GM18909 (cell line): ENCODE data around the gene F13A1.
"Not testable (repeated sequence)": the region's sequence is repeated elsewhere in the genome, so short reads cannot be mapped to it uniquely, and the experiment has no call there.

Source experiments
- ATAC-seq: cut with Tn5 transposase; IDR thresholded peaks from one replicate; pipeline ENCODE4 v1.9.1; 2021; ENCODE audit warnings: mild to moderate bottlenecking; ENCODE audit not compliant: unreplicated experiment, poor library complexity

F13A1 gene

DNA sequence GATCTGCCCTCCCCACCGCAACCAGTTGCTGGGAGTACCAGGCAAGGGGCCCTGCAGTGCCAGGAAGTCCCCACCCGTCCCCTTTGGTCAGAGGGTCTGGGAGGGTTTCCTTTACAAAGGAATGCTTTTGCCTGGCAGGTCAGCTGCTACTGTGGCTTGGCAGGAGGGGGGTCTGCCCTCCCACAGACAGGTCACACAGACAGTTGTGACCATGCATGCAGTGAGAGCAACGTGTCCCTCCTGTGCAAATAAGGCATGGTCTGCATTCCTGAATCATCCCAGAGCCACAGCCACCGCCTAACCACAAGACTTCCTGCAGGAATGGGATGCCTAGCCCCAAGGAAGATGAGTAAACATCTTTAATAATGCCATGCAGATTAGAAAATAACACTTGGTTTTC, 439 bp upstream of the F13A1 start:
- ATAC-seq = no peak

GRCh38 chr6:6317825-6318733, 2.4 kb downstream of the F13A1 start:
- no peak for ATAC-seq

DNA sequence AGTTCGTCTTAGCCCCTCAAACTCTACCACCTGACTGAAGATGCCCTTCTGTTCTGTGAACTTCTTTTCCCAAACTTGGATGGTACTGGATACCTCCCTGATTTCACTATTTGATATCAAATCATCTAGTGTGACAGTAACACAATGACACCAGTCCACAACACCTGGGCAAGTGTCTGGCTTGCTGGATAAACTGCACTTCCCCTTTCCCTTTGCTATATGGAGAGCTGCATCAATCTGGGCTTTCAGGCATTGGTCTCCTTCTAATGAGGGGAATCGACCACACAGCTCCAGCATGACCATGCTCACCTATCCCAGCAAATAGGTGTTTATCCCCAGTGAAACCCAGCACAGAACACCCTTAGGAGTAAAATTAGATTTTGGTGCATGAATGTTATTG, 3.1 kb downstream of the F13A1 start:
- ATAC-seq = no peak

GRCh38 chr6:6315660-6316059, 4.8 kb downstream of the F13A1 start:
- ATAC-seq = no peak

DNA sequence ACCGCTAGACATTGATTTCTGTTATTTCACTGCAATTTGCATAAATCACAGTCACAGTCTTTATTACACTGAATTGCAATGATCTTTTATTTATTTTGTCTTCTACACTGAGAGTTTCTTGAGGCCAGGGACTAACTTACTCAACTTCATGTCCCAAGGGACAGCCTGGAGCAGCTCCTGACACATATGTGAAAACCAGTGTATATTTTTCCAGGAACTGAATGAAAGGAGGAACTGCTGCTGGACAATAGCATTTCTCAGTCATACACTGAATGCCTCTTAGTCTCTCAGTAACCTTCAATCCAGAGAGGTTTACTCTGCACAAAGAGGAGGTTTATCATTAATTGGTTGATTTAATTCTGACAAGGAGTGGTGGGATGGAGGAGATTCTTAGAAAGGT, 5.9 kb downstream of the F13A1 start:
- no peak for ATAC-seq

DNA sequence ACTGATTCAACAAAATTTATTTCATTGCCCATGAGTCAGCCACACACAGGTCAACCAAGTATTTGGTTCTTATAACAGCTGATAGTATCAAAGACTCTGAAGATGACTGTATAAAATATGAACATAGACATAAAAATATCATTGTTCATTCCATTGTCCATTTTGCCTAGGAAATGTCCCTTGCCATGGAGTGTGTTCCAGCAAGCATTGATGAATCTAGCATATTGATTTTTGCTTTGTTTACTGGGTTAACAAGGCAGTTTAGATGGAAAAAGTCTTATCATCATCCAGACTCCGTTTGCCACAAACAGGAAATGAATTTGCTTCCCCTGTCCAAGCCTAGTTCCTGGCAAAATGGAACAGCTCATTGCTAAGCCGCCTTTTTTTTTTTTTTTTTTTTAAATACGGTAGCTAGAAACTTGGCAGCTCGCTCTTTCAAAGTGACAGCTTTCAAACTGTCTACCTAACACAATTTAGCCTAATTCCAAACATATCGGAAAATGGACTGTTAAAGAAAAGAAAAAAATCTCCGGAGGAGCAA, 7.5 kb downstream of the F13A1 start:
- ATAC-seq = no peak

- ATAC-seq = no peak
These were observed 14.9 kb downstream of the F13A1 start for GRCh38 chr6:6305575-6305974.

DNA sequence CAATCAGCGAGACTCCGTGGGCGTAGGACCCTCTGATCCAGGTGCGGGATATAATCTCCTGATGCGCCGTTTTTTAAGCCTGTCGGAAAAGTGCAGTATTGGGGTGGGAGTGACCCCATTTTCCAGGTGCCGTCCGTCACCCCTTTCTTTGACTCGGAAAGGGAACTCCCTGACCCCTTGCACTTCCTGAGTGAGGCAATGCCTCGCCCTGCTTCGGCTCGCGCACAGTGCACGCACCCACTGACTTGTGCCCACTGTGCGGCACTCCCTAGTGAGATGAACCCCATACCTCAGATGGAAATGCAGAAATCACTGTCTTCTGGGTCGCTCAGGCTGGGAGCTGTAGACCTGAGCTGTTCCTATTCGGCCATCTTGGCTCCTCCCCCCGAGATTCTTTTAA, 20.1 kb downstream of the F13A1 start:
- not testable (repeated sequence) for ATAC-seq

DNA sequence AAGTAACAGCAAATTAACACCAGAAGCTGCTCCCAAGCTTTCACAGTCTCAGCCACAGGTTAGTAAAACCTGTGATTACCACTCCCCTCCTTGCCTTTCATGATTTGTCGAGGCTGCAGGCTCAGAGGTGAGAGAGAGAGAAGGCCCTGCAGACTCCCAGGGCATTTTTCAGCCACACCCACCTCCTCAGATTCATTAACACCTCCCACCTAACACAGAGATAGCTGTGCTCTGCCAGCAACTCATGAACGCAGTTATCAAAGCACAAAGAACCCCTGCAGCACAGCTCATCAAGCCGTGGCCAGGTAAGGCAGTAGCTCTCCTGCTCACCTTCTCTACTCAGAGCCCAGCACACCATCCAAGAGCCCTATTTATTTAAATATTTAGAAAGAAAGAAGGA, 27.1 kb downstream of the F13A1 start:
- no peak for ATAC-seq

- ATAC-seq = no peak
These were observed 33.0 kb downstream of the F13A1 start for GRCh38 chr6:6287415-6287814.

DNA sequence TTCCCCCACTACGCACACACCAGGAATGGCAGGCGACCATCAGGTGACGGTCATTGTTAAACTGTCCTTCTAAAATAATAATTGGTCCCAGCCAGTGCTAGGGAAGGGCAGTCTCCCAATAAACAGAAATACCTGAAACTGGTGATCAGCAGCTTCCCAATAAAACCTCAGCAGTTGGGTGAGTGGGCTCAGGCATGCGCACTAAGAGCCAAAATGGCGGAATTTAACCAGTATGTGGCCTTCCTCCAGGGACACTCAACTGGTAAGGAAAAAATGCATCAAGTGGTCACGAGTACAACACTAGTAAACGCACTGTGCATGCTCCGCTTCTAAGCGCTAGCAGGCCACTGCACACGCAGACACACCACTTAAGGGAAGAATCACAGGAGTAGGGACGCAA, 34.8 kb downstream of the F13A1 start:
- no peak for ATAC-seq

DNA sequence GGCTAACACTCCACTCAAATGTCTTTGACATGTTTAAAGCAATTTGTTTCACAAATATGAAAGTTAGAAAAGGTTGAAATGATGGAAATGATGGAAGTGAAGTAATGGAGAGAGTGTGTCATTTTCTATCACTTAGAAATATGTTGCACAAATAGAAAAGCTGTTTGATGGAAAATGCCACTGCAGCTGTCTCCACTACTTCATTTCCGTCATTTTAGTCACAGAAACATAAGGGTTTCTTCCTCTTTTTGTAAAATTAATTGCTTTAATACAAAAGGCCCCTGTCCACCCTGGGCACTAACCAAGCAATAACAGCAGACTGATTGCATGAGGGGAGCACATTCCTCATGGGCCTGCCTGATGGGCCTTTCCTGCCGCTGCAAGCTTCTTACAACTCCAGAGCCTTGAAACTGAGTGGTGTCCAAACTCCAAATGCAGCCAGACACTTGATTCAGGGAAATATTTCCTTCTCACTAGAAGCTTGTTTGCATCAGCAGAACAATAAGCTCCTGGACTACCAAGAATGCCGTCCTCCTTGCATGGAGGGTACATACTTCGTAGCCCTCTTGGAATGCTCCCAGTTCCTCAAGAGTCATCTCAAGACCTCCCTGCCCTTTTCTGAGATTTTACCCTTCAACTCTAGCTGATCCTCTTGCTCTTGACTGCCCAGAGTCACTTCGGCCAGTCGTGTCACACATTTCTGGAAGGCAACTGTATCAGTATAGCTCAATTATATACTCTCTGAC, 36.1 kb downstream of the F13A1 start:
- ATAC-seq = no peak

DNA sequence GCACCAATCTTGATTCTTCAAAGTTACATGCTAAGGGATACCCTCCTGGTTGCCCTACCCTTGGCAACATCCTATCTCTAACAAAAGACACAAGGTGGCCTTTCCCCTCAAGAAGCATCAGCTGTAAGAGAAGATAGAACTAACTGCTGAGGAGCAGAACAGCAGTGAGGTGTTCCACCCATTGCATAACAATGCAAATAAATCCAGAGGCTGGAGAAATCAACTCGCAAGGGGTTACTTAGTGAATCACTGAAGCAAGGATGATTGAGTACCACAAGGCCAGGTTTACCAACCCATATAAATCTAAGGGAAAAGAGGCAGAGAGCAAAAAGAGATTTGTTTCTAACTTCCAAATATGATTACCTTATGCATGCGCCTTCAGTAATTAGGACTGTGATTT, 36.7 kb downstream of the F13A1 start:
- no peak for ATAC-seq

- ATAC-seq = no peak
These were observed 37.7 kb downstream of the F13A1 start for GRCh38 chr6:6282716-6283115.

DNA sequence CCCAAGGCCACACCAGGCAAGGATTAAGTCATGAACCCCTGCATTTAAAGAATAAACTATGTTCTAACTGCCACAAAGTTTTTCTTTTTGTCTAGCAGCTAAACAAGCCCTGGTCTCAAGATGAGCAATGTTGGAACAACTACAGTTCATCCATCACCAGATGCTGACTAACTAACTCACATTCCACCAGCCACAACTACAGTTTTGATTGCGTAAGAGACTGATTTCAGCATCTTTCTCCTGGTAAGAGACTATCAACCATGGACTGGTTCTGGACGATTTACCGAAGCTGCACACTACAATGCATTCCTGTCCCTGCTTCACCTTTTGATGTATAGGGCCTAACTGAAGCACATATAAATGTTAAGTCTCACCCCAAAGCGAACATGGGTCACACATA, 43.0 kb downstream of the F13A1 start:
- ATAC-seq = no peak

DNA sequence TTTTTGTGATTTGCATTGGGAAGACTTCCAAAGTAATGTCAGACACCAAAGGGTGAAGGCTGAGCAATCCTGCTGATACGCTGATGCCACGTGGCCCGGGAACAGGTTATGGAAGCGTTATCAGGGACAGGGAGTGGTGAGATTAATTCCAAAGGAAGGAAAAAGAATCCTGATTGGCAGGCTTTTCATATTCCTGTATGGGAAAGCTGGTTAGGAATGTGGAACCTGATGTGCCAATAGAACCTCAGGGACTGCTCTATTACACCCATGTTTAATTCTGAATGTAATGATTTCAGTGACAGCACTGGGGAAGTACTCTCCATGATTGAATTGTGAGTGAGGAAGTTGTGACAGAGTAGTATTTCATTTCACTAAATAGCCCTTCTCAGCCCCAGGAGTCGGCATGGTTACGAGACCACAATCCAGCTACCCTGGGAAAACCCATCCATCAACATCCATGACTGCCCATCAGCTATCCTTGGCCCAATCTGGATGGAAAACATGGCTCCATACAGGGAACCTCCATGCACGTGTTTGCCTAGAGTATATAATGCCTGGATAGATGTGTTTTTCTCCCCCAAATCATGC, 49.4 kb downstream of the F13A1 start:
- ATAC-seq = no peak

DNA sequence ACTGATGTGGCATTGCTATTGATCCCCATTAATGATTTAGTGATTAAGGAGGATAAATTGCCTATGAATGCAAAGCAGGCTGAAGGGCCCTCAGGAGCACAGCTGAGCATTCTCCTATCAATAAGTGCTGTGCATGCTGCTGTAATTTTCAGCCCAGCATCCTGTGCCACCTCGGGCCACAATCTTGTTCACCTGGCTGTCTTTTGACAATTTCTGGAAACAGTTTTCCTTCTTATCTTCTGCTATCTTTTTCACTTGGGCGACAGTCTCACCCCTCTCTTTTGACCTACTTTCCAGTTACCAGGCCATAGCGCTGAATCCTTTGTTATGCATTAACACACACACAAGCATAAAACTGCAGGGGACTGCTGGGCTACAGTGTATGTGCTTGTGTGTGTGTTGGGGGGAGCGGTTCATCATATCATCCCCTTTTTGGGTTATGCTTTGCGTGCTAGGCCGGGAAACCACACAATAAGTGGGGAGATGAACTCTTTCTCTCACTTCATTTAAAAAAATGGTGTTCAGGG, 60.2 kb downstream of the F13A1 start:
- ATAC-seq = no peak

DNA sequence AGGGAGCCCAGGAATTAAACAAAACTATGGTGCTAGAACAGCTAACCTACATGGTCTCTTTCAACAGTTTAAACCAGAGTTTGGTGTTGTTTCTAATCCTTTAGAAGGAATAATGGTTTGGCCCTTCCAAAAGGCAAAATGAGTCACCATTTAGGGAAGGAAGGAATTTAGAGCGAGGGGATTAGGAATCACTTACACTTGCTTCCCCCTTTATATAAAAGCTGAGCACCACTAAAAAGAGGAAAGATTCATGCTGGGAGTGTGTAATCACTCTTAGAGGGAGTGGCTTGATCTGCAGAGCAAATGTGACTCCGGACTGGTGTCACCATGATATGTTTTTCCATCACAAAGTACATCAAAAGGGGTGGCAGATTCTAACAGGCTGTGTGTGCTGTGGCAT, 63.6 kb downstream of the F13A1 start:
- ATAC-seq = no peak

DNA sequence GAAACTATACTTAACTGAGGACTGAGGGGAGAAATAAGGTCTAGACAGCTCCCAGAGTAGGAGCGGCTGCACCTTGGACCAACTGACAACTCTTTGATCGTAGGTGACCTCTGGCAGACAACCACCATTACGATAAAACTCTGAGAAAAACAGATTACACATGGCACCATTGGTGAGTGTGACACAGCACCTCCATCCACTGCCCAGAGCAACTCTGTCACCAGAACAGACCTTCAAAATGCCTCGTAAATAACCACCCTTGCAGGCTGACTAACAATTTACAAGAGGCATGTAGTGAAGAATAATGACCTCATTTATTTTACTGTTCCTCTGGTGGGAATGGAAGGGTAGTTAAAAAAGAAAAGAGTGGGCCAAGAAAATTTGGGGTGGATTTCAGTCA, 64.2 kb downstream of the F13A1 start:
- no peak for ATAC-seq

DNA sequence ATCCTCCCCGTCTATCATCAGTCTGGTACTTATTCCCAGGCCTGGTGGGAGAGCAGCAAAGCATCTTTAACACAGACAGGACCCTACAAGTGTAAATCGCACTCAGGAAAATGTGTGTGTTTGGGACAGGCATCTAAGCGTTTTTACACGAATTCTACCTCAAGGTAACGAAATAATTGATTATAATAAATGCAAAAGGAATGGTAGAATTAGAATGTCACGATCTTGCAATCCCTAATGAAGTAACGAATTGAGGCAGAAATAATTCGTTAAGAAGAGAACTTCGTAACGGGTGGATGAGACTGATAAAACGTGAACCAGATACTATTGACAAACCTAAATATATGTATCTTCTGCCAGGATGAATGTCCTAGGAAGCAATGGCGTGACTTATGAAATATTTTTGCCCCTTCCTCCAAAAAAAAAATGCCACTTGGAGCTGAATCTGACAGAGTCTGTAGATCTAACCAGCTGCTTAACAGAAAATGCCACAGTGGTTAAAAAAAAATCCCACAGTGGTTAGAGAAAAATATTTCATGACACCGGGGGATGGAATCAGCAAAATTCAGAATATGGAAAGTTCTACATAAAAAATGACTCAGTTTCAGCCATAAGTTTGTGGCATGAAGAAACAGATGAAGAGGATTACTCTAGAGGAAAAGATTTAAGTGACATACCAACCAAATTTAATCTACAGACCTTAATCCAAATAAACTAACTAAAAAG, 68.7 kb downstream of the F13A1 start:
- ATAC-seq = no peak
